Liver (tissue), 9 donors: Measurements from ENCODE around the gene PEX11G. TPM values are rescaled to one million over a fixed set of nuclear protein-coding genes. Genes with fewer than 3 reads are reported as not detected.

Experiments
- DNase-seq: peaks from one replicate; pipeline ENCODE4 v3.0.0-alpha.2; 2017; ENCODE audit warnings: low spot score
- H3K27ac ChIP-seq, 2 donors: one replicate each; pipeline ENCODE4 v1.7.0; 2013; ENCODE audit warnings: inconsistent platforms in 2 of 2, low read length in 2 of 2, control low read depth in 1 of 2, low read depth in 1 of 2, mild to moderate bottlenecking in 1 of 2
- H3K27me3 ChIP-seq, 4 donors: one replicate each; pipeline versions ENCODE4 v1.6.1 to v1.7.0; 2013; ENCODE audit warnings: low read length in 3 of 4, inconsistent platforms in 1 of 4, mild to moderate bottlenecking in 1 of 4, moderate library complexity in 1 of 4; ENCODE audit not compliant: control insufficient read depth in 4 of 4, insufficient read depth in 4 of 4
- H3K36me3 ChIP-seq, 4 donors: one replicate each; pipeline versions ENCODE4 v1.6.1 to v1.7.0; 2013; ENCODE audit warnings: low read length in 3 of 4, mild to moderate bottlenecking in 3 of 4, low read depth in 1 of 4, moderate library complexity in 1 of 4; ENCODE audit not compliant: control insufficient read depth in 4 of 4, insufficient read depth in 3 of 4
- H3K4me1 ChIP-seq, 4 donors: one replicate each; pipeline versions ENCODE4 v1.6.1 to v1.7.0; 2013; ENCODE audit warnings: low read length in 3 of 4, mild to moderate bottlenecking in 3 of 4, moderate library complexity in 1 of 4; ENCODE audit not compliant: control insufficient read depth in 4 of 4, insufficient read depth in 4 of 4
- H3K4me3 ChIP-seq, 3 donors: one replicate each; pipeline versions ENCODE4 v1.6.1 to v1.7.0; 2013; ENCODE audit warnings: low read length in 3 of 3, control low read depth in 1 of 3, low read depth in 1 of 3, mild to moderate bottlenecking in 1 of 3
- H3K9ac ChIP-seq, 2 donors: one replicate each; pipeline ENCODE4 v1.7.0; 2013; ENCODE audit warnings: low read length in 2 of 2, mild to moderate bottlenecking in 2 of 2, moderate library complexity in 2 of 2, control low read depth in 1 of 2, low read depth in 1 of 2
- H3K9me3 ChIP-seq, 4 donors: one replicate each; pipeline versions ENCODE4 v1.6.1 to v1.7.0; 2013; ENCODE audit warnings: low read length in 3 of 4; ENCODE audit not compliant: control insufficient read depth in 4 of 4
- EGR1 ChIP-seq, 2 donors: IDR thresholded peaks; 2 replicates each; pipeline ENCODE4 v1.6.1; 2016 to 2018; ENCODE audit warnings: antibody characterized with exemption in 2 of 2, low read depth in 2 of 2
- FOXA1 ChIP-seq: IDR thresholded peaks from 2 replicates; pipeline ENCODE4 v1.6.1; 2016; ENCODE audit warnings: antibody characterized with exemption
- FOXA2 ChIP-seq: IDR thresholded peaks from 2 replicates; pipeline ENCODE4 v1.6.1; 2016; ENCODE audit warnings: antibody characterized with exemption
- RAD21 ChIP-seq, 2 donors: IDR thresholded peaks; 2 replicates each; pipeline ENCODE4 v1.6.1; 2016; ENCODE audit warnings: antibody characterized with exemption in 2 of 2, mild to moderate bottlenecking in 2 of 2
- SP1 ChIP-seq: IDR thresholded peaks from 2 replicates; pipeline ENCODE4 v1.6.1; 2018; ENCODE audit warnings: antibody characterized with exemption, mild to moderate bottlenecking
- YY1 ChIP-seq: IDR thresholded peaks from 2 replicates; pipeline ENCODE4 v1.6.1; 2016; ENCODE audit warnings: antibody characterized with exemption, mild to moderate bottlenecking
- WGBS: extraction: QIAGEN DNeasy Blood & Tissue Kit; methylation state at CpG from one replicate; pipeline ENCODE4 v1.1.7; 2013; 5-methylcytosine and 5-hydroxymethylcytosine counted together
- polyA plus RNA-seq, 2 donors: library from polyadenylated mRNA; stranded (reverse) in 1 of 2; unstranded in 1 of 2; fragments of 200-250 nt in 1 of 2; fragments of >200 nt in 1 of 2; fragmentation: Nextera tagmentation in 1 of 2; extraction: Ambion mirVana in 1 of 2; gene quantifications; one replicate each; pipeline versions ENCODE4 v1.2.1 to v1.2.3, GENCODE V29; 2013 to 2015
- total RNA-seq, 2 donors: library from RNA; depleted of rRNA; stranded (reverse); fragments of >200 nt; gene quantifications; one replicate each; pipeline ENCODE4 v1.2.3, GENCODE V29; 2014
- TF ChIP-seq, protein P1 (sequence below): IDR thresholded peaks from 2 replicates; pipeline ENCODE4 v1.6.1; 2016; ENCODE audit warnings: antibody characterized with exemption, mild to moderate bottlenecking
- TF ChIP-seq, protein P2 (sequence below): IDR thresholded peaks from 2 replicates; pipeline ENCODE4 v1.6.1; 2016; ENCODE audit warnings: antibody characterized with exemption
- TF ChIP-seq, protein P3 (sequence below): IDR thresholded peaks from 2 replicates; pipeline ENCODE4 v1.6.1; 2016; ENCODE audit warnings: antibody characterized with exemption
- TF ChIP-seq, protein P4 (sequence below): IDR thresholded peaks from 2 replicates; pipeline ENCODE4 v1.6.1; 2016; ENCODE audit warnings: antibody characterized with exemption
- donor health status: healthy.
- donor health status: healthy.
- donor health status: healthy.
- donor health status: healthy.
- donor health status: healthy.

Gene PEX11G
- total and polyA plus RNA-seq, 4 donors: 1.9 to 10.9 (median 8.2) TPM

DNA sequence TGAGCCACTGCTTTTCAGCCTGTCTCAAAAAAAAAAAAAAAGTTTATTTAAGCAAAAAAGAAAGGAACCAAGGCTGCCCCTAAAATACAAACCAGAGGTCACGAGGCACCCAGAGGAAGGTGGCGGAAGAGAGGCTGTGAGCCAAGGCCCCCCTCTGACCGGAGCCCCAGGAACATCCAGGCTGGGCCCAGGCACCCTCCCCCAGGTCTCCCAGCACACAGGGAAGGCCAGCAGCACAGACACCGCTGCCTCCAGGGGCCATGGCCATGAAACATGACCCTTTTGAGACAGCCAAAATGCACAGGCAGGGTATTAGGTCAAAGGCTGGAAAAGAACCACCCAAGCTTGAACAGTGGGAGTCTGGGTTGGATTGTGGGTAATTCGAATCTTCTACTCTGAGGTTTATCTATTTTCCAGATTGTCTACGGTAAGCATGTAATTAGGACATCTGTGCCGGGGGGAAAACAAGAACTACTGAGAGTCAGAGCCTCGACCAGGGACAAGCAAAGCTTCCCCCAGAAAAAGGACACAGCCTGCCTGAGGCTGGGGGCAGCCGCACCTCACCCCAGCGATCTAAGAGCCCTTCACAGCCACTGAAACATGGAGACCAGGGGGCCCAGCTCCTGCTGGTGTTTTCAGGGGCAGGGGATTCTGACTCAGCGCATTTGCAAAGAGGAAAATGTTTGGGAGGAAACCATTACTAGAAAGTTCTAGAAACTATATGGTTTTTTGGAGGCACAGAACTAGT lies 8.4 kb downstream of the PEX11G start (continued):
- TF ChIP-seq, protein P1, sequence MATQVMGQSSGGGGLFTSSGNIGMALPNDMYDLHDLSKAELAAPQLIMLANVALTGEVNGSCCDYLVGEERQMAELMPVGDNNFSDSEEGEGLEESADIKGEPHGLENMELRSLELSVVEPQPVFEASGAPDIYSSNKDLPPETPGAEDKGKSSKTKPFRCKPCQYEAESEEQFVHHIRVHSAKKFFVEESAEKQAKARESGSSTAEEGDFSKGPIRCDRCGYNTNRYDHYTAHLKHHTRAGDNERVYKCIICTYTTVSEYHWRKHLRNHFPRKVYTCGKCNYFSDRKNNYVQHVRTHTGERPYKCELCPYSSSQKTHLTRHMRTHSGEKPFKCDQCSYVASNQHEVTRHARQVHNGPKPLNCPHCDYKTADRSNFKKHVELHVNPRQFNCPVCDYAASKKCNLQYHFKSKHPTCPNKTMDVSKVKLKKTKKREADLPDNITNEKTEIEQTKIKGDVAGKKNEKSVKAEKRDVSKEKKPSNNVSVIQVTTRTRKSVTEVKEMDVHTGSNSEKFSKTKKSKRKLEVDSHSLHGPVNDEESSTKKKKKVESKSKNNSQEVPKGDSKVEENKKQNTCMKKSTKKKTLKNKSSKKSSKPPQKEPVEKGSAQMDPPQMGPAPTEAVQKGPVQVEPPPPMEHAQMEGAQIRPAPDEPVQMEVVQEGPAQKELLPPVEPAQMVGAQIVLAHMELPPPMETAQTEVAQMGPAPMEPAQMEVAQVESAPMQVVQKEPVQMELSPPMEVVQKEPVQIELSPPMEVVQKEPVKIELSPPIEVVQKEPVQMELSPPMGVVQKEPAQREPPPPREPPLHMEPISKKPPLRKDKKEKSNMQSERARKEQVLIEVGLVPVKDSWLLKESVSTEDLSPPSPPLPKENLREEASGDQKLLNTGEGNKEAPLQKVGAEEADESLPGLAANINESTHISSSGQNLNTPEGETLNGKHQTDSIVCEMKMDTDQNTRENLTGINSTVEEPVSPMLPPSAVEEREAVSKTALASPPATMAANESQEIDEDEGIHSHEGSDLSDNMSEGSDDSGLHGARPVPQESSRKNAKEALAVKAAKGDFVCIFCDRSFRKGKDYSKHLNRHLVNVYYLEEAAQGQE: no peak

DNA sequence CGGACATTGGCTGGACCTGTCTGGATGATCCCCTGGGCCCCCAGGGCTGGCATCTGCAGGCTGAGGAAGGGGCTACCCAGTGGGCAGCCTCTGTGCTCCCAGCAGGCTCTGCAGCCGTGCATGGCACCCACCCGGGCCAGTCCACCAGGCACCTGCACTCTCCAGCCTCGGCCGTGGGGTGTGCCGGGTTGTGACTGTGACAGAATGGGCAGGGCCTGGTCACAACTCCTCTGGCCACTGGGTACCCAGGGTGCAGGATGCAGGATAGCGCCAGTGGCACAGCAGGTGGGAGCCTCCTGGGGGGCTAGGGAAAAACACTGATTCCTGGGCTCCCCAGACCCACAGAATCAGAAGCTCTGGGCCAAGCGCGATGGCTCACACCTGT lies 10.0 kb downstream of the PEX11G start:
- Histone ChIP-seq H3K27me3 (no peaks in the 10 kb centered on the region), H3K4me1 (no peaks in the 10 kb centered on the region), H3K4me3 (no peak overlapping the region), H3K9me3 (no peaks in the 10 kb centered on the region), H3K27ac (no peak overlapping the region), H3K36me3 (peaks cover 0 to 3% (median 0%) of the 10 kb centered on the region in 4 donors), H3K9ac (no peak overlapping the region)
- WGBS: 94% methylated on average over 9 of the region's 9 CpGs
- no peak for DNase-seq
- TF ChIP-seq, protein P1: no peak
- TF ChIP-seq SP1 (no peak), FOXA2 (no peak), FOXA1 (no peak), EGR1 (IDR thresholded peaks at IDR 0.05; ENCODE audit: low read depth in 2 of 2) (no peak), YY1 (no peak), RAD21 (IDR thresholded peaks at IDR 0.05) (no peak)
- TF ChIP-seq, protein P2, sequence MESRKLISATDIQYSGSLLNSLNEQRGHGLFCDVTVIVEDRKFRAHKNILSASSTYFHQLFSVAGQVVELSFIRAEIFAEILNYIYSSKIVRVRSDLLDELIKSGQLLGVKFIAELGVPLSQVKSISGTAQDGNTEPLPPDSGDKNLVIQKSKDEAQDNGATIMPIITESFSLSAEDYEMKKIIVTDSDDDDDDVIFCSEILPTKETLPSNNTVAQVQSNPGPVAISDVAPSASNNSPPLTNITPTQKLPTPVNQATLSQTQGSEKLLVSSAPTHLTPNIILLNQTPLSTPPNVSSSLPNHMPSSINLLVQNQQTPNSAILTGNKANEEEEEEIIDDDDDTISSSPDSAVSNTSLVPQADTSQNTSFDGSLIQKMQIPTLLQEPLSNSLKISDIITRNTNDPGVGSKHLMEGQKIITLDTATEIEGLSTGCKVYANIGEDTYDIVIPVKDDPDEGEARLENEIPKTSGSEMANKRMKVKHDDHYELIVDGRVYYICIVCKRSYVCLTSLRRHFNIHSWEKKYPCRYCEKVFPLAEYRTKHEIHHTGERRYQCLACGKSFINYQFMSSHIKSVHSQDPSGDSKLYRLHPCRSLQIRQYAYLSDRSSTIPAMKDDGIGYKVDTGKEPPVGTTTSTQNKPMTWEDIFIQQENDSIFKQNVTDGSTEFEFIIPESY: no peak
- TF ChIP-seq, protein P3, sequence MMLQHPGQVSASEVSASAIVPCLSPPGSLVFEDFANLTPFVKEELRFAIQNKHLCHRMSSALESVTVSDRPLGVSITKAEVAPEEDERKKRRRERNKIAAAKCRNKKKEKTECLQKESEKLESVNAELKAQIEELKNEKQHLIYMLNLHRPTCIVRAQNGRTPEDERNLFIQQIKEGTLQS: no peak
- TF ChIP-seq, protein P4, sequence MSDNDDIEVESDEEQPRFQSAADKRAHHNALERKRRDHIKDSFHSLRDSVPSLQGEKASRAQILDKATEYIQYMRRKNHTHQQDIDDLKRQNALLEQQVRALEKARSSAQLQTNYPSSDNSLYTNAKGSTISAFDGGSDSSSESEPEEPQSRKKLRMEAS: no peak
